ENCODE data around the gene SUSD1. TPM values are rescaled to one million over a fixed set of nuclear protein-coding genes. Genes with fewer than 3 reads are reported as not detected.

The SUSD1 gene
- total and polyA plus RNA-seq, 2 donors (not counting 3 experiments of a cell fraction or from before 2014, with no cell fraction given): 33.1 to 37.8 TPM

DNA sequence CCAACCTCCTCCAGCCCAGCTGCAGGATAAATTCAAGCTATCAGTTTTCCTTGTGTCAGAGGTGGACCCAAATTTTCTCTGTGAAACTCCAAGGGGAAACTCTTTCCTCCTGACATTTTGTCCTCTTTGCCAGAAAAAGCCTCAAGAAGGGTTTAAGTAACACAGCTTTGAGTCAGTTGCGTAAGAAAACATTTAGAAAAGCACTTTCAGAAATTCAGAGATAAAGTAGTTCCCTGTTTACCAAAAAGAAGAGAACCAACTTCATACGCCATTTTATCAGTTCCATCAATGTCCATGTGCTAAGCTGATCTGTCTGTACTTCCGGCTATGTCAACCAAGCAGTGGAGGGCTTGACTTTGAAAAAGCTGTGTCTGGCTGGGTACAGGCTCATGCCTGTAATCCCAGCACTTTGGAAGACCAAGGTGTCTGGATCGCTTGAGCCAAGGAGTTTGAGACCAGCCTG is 19.9 kb upstream of the SUSD1 start:
- no peaks in the 10 kb centered on the region for H3K27me3 ChIP-seq (ENCODE audit: control insufficient read depth in 2 of 2, insufficient read depth in 2 of 2, low read length in 2 of 2)
- H4K20me1 ChIP-seq (replicated peaks; ENCODE audit: control insufficient read depth, extremely low read depth, insufficient read depth, low read length): no peaks in the 10 kb centered on the region
- TF ChIP-seq, protein P1, sequence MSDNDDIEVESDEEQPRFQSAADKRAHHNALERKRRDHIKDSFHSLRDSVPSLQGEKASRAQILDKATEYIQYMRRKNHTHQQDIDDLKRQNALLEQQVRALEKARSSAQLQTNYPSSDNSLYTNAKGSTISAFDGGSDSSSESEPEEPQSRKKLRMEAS (IDR thresholded peaks at IDR 0.05; ENCODE audit: insufficient read depth, insufficient read length): no peak
- no peak for TF ChIP-seq GATA2 (IDR thresholded peaks at IDR 0.05; ENCODE audit: insufficient read depth, insufficient read length, low read depth, low read length)
- TF ChIP-seq FOS (IDR thresholded peaks at IDR 0.05; ENCODE audit: borderline replicate concordance, insufficient read depth, low read length): no peak
- no peak for TF ChIP-seq JUN (IDR thresholded peaks at IDR 0.05; ENCODE audit: borderline replicate concordance, insufficient read depth, insufficient read length, low read depth)
- no peak for TF ChIP-seq POLR2A (IDR thresholded peaks at IDR 0.05; ENCODE audit: low read depth, low read length)
- no peak for TF ChIP-seq EZH2 (IDR thresholded peaks at IDR 0.05; ENCODE audit: borderline replicate concordance, low read depth, low read length, severe bottlenecking)
- TF ChIP-seq POLR2AphosphoS5 (IDR thresholded peaks at IDR 0.05; ENCODE audit: insufficient read depth, low read depth, low read length): no peak
- TF ChIP-seq, protein P2, sequence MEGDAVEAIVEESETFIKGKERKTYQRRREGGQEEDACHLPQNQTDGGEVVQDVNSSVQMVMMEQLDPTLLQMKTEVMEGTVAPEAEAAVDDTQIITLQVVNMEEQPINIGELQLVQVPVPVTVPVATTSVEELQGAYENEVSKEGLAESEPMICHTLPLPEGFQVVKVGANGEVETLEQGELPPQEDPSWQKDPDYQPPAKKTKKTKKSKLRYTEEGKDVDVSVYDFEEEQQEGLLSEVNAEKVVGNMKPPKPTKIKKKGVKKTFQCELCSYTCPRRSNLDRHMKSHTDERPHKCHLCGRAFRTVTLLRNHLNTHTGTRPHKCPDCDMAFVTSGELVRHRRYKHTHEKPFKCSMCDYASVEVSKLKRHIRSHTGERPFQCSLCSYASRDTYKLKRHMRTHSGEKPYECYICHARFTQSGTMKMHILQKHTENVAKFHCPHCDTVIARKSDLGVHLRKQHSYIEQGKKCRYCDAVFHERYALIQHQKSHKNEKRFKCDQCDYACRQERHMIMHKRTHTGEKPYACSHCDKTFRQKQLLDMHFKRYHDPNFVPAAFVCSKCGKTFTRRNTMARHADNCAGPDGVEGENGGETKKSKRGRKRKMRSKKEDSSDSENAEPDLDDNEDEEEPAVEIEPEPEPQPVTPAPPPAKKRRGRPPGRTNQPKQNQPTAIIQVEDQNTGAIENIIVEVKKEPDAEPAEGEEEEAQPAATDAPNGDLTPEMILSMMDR (IDR thresholded peaks at IDR 0.05; ENCODE audit: extremely low read depth in 1 of 2, insufficient read depth in 1 of 2, low read depth in 1 of 2, low read length in 2 of 2): no peak
- no peak for TF ChIP-seq MYC (IDR thresholded peaks at IDR 0.05; ENCODE audit: low read depth, low read length)
- no peak overlapping the region for H3K9ac ChIP-seq (replicated peaks; ENCODE audit: extremely low read depth, insufficient read depth, low read length)
- BruUV-seq (replicated peaks): no TSS peak
- H3K4me3 ChIP-seq (replicated peaks in 1 of 3; ENCODE audit: insufficient read depth in 1 of 3, low read depth in 1 of 3, low read length in 3 of 3): no peak overlapping the region
- no peaks in the 10 kb centered on the region for H3K9me1 ChIP-seq (replicated peaks; ENCODE audit: control insufficient read depth, extremely low read depth, insufficient read depth, low read length)
- no peaks in the 10 kb centered on the region for H3K4me1 ChIP-seq (ENCODE audit: control insufficient read depth, extremely low read depth, insufficient read depth, low read length)
- dilution Hi-C loops (cut with MboI; ENCODE audit: extremely low pct_ligation_motif_present, low sequenced_read_pairs) (no loop called here), intact Hi-C loops (cut with micrococcal nuclease) (no loop called here)
- no peak for FAIRE-seq
- H3K36me3 ChIP-seq (ENCODE audit: control insufficient read depth in 2 of 2, extremely low read depth in 1 of 2, insufficient read depth in 2 of 2, low read length in 2 of 2): no peaks in the 10 kb centered on the region
- no peak for DNase-seq (ENCODE audit: low read depth, low spot score)
- H3K79me2 ChIP-seq (ENCODE audit: control insufficient read depth, insufficient read depth, low read length): no peaks in the 10 kb centered on the region
- H2AFZ ChIP-seq (ENCODE audit: low read depth, low read length): no peak overlapping the region
- ChIA-PET CTCF (no interaction called here), POLR2A (no interaction called here)
- no peak overlapping the region for H3K27ac ChIP-seq (ENCODE audit: insufficient read depth, low read depth, low read length)
- no peaks in the 10 kb centered on the region for H3K9me3 ChIP-seq (replicated peaks; ENCODE audit: control insufficient read depth, insufficient read depth, low read length)
- no peak overlapping the region for H3K4me2 ChIP-seq (ENCODE audit: insufficient read depth, low read length)

Measured in endothelial cell of umbilical vein (primary cell).